OCI-LY3 (cell line): ENCODE data around the gene EBP.

Experiments
- CTCF ChIP-seq: fragments of 200-600, 300-600 bp; sonication (generic); IDR thresholded peaks from 2 replicates; pipeline ENCODE4 v1.5.1; 2014; ENCODE audit warnings: antibody characterized with exemption, low read length, low read depth
- EZH2phosphoT487 ChIP-seq: fragments of 200-600 bp; shearing (Covaris generic); IDR thresholded peaks from 2 replicates; pipeline ENCODE4 v1.6.1; 2018; ENCODE audit warnings: antibody characterized with exemption, mixed run types, low read depth

- TF ChIP-seq CTCF (no peak), EZH2phosphoT487 (no peak)
These were observed 16.1 kb upstream of the EBP start for GRCh38 chrX:48505481-48505880.
